OCI-LY3 (cell line): Measurements from ENCODE around the gene KCNC4.

Experiments used
- CTCF ChIP-seq: fragments of 200-600, 300-600 bp; sonication (generic); IDR thresholded peaks from 2 replicates; pipeline ENCODE4 v1.5.1; 2014; ENCODE audit warnings: antibody characterized with exemption, low read length, low read depth
- EZH2phosphoT487 ChIP-seq: fragments of 200-600 bp; shearing (Covaris generic); IDR thresholded peaks from 2 replicates; pipeline ENCODE4 v1.6.1; 2018; ENCODE audit warnings: antibody characterized with exemption, mixed run types, low read depth

GRCh38 chr1:110188035-110188618 is 22.0 kb upstream of the KCNC4 start:
- no peak for TF ChIP-seq CTCF
- no peak for TF ChIP-seq EZH2phosphoT487
